ENCODE results near the gene NFAT5. TPM values are rescaled to one million over a fixed set of nuclear protein-coding genes. Genes with fewer than 3 reads are reported as not detected.
A peak's percentile ranks its signal among the peaks of the same experiment; 100 is the strongest.
"Not testable (repeated sequence)": the region's sequence is repeated elsewhere in the genome, so short reads cannot be mapped to it uniquely, and the experiment has no call there.

The NFAT5 gene
- total RNA-seq (10 to 100 TPM; 17.7 to 28.5 (median 23.5) TPM), polyA plus RNA-seq (6.9 TPM)
- long read RNA-seq, donor 1, full-length matches to known transcripts, result 1 of 18 reads
- long read RNA-seq, donor 1, partial matches to known transcripts, result 7 of 18 reads
- long read RNA-seq, donor 1, other reads (novel, unspliced or antisense), result 10 of 18 reads
- long read RNA-seq, donor 2, full-length matches to known transcripts, result 1 of 1 reads
- long read RNA-seq, donor 2, partial matches to known transcripts, result 0 of 1 reads
- long read RNA-seq, donor 2, other reads (novel, unspliced or antisense), result 0 of 1 reads
- long read RNA-seq, donor 3, full-length matches to known transcripts, result 2 of 18 reads
- long read RNA-seq, donor 3, partial matches to known transcripts, result 7 of 18 reads
- long read RNA-seq, donor 3, other reads (novel, unspliced or antisense), result 9 of 18 reads
- long read RNA-seq, donor 4, partial matches to known transcripts, result 1 of 2 reads
- long read RNA-seq, donor 4, other reads (novel, unspliced or antisense), result 1 of 2 reads

- peak; percentile 85 to 95 (median 95) for DNase-seq
- ATAC-seq, result peak; percentile 92 to 94
- peak within 1 kb of the TSS; percentile 85 for H3K4me3 ChIP-seq (ENCODE audit: low read length)
- H3K4me1 ChIP-seq (ENCODE audit: control insufficient read depth, insufficient read depth, low read length), result peaks cover 5% of the 10 kb centered on the region
- peak within 1 kb of the TSS; percentile 96 for H3K27ac ChIP-seq (ENCODE audit: low read length)
- no peaks in the 10 kb centered on the region for H3K27me3 ChIP-seq (ENCODE audit: control insufficient read depth, insufficient read depth)
- no peaks in the 10 kb centered on the region for H3K9me3 ChIP-seq (ENCODE audit: control insufficient read depth, low read length)
- intact Hi-C loops (cut with DNase I), result loop anchor here in 2 of 4 donors (5.0 to 10.0 kb wide), 3 partner anchors 81 to 173 kb away; no protein-coding TSS in a partner anchor
- under 1% methylated on average over 60 of the region's 60 CpGs for WGBS
These were observed at the start of gene NFAT5 for GRCh38 chr16:69565671-69566239. Gene NFAT5, plus strand, starts transcription at chr16:69565966. Its CDS starts 336 bp downstream, at chr16:69566302.

GRCh38 chr16:69517914-69518313, 47.9 kb upstream of the NFAT5 start:
- ATAC-seq; H3K4me3 ChIP-seq (ENCODE audit: low read length); intact Hi-C loops (cut with DNase I); DNase-seq; H3K4me1 ChIP-seq (ENCODE audit: control insufficient read depth, insufficient read depth, low read length); H3K27ac ChIP-seq (ENCODE audit: low read length); H3K9me3 ChIP-seq (ENCODE audit: control insufficient read depth, low read length); H3K27me3 ChIP-seq (ENCODE audit: control insufficient read depth, insufficient read depth): not testable (repeated sequence)
- 98% methylated on average over 6 of the region's 6 CpGs for WGBS

- WGBS, result over 99% methylated on average over 4 of the region's 4 CpGs
- H3K4me1 ChIP-seq (ENCODE audit: control insufficient read depth, insufficient read depth, low read length), result no peaks in the 10 kb centered on the region
- no peaks in the 10 kb centered on the region for H3K9me3 ChIP-seq (ENCODE audit: control insufficient read depth, low read length)
- H3K27ac ChIP-seq (ENCODE audit: low read length), result no peak overlapping the region
- H3K27me3 ChIP-seq (ENCODE audit: control insufficient read depth, insufficient read depth), result no peaks in the 10 kb centered on the region
- intact Hi-C loops (cut with DNase I), result no loop called here
- ATAC-seq (no peak), DNase-seq (no peak)
- H3K4me3 ChIP-seq (ENCODE audit: low read length), result no peak overlapping the region
These were observed 45.4 kb upstream of the NFAT5 start for GRCh38 chr16:69520413-69520799.

- ATAC-seq, result no peak
- no peaks in the 10 kb centered on the region for H3K4me1 ChIP-seq (ENCODE audit: control insufficient read depth, insufficient read depth, low read length)
- DNase-seq, result no peak
- H3K27ac ChIP-seq (ENCODE audit: low read length), result no peak overlapping the region
- no peak overlapping the region for H3K4me3 ChIP-seq (ENCODE audit: low read length)
- H3K9me3 ChIP-seq (ENCODE audit: control insufficient read depth, low read length), result no peaks in the 10 kb centered on the region
- no peaks in the 10 kb centered on the region for H3K27me3 ChIP-seq (ENCODE audit: control insufficient read depth, insufficient read depth)
- intact Hi-C loops (cut with DNase I), result no loop called here
- WGBS, result 78% methylated on average over 3 of the region's 3 CpGs
These were observed 44.8 kb upstream of the NFAT5 start for GRCh38 chr16:69520800-69521602.

GRCh38 chr16:69522041-69522578, 43.7 kb upstream of the NFAT5 start:
- Histone ChIP-seq H3K4me3 (ENCODE audit: low read length) (no peak overlapping the region), H3K4me1 (ENCODE audit: control insufficient read depth, insufficient read depth, low read length) (no peaks in the 10 kb centered on the region), H3K27me3 (ENCODE audit: control insufficient read depth, insufficient read depth) (no peaks in the 10 kb centered on the region), H3K27ac (ENCODE audit: low read length) (no peak overlapping the region), H3K9me3 (ENCODE audit: control insufficient read depth, low read length) (no peaks in the 10 kb centered on the region)
- no peak for ATAC-seq
- DNase-seq, result no peak
- WGBS, result 94% methylated on average over 5 of the region's 5 CpGs
- intact Hi-C loops (cut with DNase I), result no loop called here

GRCh38 chr16:69522732-69523404, 42.9 kb upstream of the NFAT5 start:
- intact Hi-C loops (cut with DNase I), result no loop called here
- H3K27ac ChIP-seq (ENCODE audit: low read length), result no peak overlapping the region
- H3K4me1 ChIP-seq (ENCODE audit: control insufficient read depth, insufficient read depth, low read length), result no peaks in the 10 kb centered on the region
- H3K4me3 ChIP-seq (ENCODE audit: low read length), result no peak overlapping the region
- 91% methylated on average over 7 of the region's 7 CpGs for WGBS
- no peak for ATAC-seq
- H3K9me3 ChIP-seq (ENCODE audit: control insufficient read depth, low read length), result no peaks in the 10 kb centered on the region
- no peaks in the 10 kb centered on the region for H3K27me3 ChIP-seq (ENCODE audit: control insufficient read depth, insufficient read depth)
- no peak for DNase-seq

GRCh38 chr16:69523566-69524305, 42.0 kb upstream of the NFAT5 start:
- intact Hi-C loops (cut with DNase I), result no loop called here
- H3K27me3 ChIP-seq (ENCODE audit: control insufficient read depth, insufficient read depth), result no peaks in the 10 kb centered on the region
- DNase-seq, result no peak
- H3K4me1 ChIP-seq (ENCODE audit: control insufficient read depth, insufficient read depth, low read length), result no peaks in the 10 kb centered on the region
- no peak overlapping the region for H3K4me3 ChIP-seq (ENCODE audit: low read length)
- no peak overlapping the region for H3K27ac ChIP-seq (ENCODE audit: low read length)
- no peaks in the 10 kb centered on the region for H3K9me3 ChIP-seq (ENCODE audit: control insufficient read depth, low read length)
- WGBS, result 87% methylated on average over 13 of the region's 13 CpGs
- no peak for ATAC-seq

- Histone ChIP-seq H3K4me3 (ENCODE audit: low read length) (no peak overlapping the region), H3K9me3 (ENCODE audit: control insufficient read depth, low read length) (no peaks in the 10 kb centered on the region), H3K4me1 (ENCODE audit: control insufficient read depth, insufficient read depth, low read length) (no peaks in the 10 kb centered on the region), H3K27ac (ENCODE audit: low read length) (no peak overlapping the region), H3K27me3 (ENCODE audit: control insufficient read depth, insufficient read depth) (no peaks in the 10 kb centered on the region)
- DNase-seq (no peak), ATAC-seq (no peak)
- intact Hi-C loops (cut with DNase I), result no loop called here
- 86% methylated on average over 11 of the region's 11 CpGs for WGBS
These were observed 38.7 kb upstream of the NFAT5 start for GRCh38 chr16:69526831-69527655.

- H3K27me3 ChIP-seq (ENCODE audit: control insufficient read depth, insufficient read depth), result no peaks in the 10 kb centered on the region
- 94% methylated on average over 1 of the region's 1 CpG for WGBS
- no peak for DNase-seq
- H3K27ac ChIP-seq (ENCODE audit: low read length), result no peak overlapping the region
- no peaks in the 10 kb centered on the region for H3K9me3 ChIP-seq (ENCODE audit: control insufficient read depth, low read length)
- ATAC-seq, result no peak
- H3K4me3 ChIP-seq (ENCODE audit: low read length), result no peak overlapping the region
- H3K4me1 ChIP-seq (ENCODE audit: control insufficient read depth, insufficient read depth, low read length), result no peaks in the 10 kb centered on the region
- intact Hi-C loops (cut with DNase I), result no loop called here
These were observed 33.8 kb upstream of the NFAT5 start for GRCh38 chr16:69531988-69532387.
